GM03348 (cell line): ENCODE measurements around the gene SMIM5.
A peak's percentile ranks its signal among the peaks of the same experiment; 100 is the strongest.

ENCODE experiments used
- DNase-seq: peaks from one replicate; pipeline ENCODE4 v3.0.0; 2012; ENCODE audit warnings: low spot score

The SMIM5 gene

DNA sequence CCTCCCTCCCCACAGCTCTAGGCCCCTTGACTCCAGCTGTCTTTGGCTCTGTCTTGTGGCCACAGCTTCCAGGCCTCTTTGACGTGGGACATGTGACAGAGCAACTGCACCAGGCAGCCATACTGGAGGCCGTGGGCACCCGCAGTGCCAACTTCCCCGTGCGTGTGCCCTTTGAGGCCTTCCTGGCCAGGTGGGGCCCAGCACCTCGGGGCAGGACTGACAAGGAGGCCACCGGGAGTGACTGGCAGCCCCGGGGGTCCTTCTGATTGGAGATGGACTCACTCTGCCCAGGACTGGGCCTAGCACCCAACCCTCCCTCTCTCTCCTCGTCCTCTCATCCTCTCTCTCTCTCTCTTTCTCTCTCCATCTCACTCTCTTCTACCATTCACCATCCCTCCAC is 30.1 kb upstream of the SMIM5 start:
- DNase-seq, result no peak

DNA sequence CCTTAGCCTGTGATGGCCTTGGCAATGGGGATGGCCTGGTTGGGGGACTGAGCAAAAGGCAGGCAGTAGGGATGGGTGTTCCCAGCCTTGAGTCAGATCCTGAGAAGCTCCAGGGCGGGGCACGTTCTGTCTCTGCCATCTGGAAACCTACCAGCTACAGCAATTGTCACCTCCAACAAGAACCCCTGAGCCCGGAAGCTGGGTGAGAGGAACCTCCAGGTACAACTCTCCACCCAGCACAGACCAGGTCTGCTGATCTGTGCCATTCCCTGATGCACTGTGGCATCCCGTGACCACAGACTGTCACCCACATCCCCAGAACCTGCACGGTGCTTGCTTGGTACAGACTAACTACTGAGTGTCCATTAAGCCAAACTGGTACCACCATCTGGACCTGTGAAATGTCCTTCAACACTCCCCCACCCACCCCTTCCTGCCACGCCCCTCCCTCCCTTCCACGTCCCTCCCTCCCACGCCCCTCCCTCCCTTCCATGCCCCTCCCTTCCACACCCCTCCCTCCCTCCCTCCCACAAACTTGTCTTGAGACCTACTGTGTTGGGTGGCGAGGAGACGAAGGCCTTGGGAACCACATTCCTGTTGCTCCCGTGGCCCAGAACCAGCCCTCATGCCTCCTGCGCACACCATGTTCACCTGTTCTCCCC is 29.1 kb upstream of the SMIM5 start:
- peak; percentile 61 for DNase-seq

DNA sequence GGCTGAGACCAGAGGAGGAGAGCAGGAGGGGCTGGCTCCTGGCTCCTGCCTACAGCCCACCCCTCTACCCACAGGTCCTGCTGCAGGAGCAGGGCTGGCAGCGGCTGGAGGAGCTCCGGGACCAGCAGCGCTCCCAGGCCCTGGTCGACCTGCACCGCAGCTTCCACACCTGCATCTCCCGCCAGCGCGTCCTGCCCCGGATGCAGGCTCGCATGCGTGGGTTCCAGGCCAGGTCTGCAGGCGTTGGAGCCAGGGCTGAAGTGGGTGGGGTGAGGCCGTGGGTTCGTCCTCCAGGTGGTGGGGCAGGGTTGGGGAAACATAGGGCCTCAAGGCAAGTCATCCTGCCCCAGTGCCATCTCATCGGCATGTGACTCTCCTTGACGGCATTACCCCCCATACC is 27.4 kb upstream of the SMIM5 start:
- no peak for DNase-seq

DNA sequence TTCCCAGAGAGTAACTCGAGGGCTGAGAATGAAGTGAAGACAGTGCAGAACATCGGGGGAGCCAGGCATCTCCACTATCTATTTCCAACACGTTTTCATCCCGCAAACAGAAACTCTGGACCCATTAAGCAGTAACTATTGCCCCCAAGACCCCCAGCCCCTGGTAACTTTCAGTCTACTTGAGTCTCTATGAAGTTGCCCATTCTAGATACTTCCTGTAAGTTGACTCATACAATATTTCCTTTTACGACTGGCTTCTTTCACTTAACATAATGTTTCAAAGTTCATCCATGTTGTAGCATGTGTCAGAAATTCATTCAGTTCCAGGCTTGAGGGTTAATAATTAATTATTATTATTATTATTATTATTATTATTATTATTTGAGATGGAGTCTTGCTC is 26.1 kb upstream of the SMIM5 start:
- no peak for DNase-seq

DNA sequence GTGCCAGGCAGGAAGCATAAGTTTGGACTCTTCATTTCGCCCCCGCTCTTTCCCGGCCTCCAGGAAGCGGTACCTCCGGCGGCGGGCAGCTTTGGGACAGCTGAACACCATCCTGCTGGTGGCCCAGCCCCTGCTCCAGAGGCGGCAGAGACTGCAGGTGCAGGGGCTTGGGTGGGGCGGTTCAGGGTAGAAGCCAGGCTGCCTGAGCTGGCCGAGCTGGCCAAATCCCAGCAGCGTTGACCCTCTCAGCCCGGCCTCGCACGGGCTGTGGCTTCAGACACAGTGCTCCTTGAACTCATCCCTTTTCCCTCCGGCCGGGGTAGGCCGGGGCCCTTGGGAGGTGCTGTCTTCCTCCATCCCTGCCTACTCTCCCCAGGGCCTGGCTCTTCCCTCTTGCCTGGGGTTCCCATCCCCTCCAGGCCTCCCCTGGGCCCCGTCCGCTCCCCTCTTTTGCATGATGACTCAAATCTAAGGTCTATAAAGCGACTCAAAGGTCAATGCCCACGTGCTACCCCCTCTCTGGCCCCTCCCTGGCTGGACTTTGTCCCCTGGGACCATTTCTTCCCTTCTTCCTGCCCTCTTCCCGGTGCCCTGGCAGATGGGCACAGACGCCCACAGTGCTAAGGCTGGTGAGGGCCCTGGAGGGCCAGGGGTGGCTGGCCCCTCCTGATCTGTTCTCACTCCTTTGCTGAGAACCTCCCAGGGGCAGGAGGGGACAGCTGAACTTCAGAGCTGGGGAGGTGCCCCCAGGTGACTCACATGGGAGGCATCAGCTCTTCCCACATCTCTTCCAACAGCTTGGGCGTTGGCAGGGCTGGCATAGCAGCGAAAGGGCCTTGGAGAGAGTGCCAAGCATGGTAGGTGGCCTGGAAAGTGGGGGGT is 22.9 kb upstream of the SMIM5 start:
- no peak for DNase-seq

DNA sequence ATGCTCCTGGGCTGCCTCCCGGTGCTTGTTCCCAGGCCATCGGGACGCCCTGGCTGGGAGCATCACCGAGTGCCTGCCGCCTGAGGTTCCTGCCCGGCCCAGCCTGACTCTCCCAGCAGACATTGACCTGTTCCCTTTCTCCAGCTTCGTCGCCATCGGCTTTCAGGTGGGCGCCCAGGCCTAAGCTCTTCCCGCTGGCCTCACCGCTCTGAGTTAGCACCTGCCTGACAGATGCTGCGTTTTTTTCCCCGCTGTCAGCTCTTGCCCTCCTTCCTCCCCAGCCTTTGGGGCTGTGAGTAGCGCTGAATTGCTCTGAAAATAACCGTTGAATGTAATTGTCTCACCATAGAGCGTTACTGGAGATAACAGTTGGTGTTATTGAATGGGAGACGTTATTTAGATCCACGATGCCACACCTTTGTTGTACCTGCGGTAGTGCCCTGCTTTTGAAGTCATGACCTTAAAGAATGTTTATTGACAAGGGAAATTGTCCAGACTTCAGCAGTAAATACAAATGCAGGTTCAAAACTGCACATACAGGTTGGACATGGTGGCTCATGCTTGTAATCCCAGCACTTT is 21.3 kb upstream of the SMIM5 start:
- no peak for DNase-seq

DNA sequence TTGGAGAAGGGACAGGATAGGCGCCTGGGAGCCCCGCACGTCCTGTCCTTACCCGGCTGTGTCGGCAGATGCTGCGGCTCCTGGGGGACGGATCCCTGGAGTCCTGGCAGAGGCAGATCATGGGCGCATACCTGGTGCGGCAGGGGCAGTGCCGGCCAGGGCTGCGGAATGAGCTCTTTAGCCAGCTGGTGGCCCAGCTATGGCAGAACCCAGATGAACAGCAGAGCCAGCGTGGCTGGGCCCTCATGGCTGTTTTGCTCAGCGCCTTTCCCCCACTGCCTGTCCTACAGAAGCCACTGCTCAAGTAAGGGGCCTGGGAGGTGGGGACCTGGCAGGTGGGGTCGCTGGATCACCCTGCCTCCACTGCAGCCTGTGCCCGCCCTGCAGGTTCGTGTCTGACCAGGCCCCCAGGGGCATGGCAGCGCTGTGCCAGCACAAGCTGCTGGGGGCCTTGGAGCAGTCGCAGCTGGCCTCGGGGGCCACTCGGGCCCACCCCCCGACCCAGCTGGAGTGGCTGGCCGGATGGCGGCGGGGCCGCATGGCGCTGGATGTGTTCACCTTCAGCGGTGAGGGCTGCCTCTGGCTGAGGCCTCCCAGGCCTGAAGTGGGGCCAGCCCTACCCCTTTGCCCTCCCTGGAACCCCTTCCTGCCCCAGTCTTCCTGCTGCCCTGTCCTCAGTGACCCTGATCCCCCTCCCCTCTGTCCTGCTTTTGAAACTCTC is 20.2 kb upstream of the SMIM5 start:
- DNase-seq, result no peak

DNA sequence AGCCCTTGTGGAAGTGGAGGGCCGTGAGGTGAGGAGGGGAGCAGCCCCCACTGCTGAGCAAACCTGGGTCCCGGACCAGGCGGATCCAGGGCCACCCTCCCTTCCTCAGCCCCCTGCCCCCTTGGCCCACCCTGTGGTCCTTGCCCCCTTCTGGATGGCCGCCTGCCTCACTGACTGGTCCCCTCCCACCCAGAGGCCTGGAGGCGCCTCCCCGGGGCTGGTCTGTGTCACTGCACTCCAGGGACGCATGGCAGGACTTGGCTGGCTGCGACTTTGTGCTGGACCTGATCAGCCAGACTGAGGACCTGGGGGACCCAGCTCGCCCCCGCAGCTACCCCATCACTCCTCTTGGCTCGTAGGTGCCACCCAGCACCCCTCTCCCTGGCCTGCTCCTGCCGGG is 19.2 kb upstream of the SMIM5 start:
- DNase-seq, result no peak

DNA sequence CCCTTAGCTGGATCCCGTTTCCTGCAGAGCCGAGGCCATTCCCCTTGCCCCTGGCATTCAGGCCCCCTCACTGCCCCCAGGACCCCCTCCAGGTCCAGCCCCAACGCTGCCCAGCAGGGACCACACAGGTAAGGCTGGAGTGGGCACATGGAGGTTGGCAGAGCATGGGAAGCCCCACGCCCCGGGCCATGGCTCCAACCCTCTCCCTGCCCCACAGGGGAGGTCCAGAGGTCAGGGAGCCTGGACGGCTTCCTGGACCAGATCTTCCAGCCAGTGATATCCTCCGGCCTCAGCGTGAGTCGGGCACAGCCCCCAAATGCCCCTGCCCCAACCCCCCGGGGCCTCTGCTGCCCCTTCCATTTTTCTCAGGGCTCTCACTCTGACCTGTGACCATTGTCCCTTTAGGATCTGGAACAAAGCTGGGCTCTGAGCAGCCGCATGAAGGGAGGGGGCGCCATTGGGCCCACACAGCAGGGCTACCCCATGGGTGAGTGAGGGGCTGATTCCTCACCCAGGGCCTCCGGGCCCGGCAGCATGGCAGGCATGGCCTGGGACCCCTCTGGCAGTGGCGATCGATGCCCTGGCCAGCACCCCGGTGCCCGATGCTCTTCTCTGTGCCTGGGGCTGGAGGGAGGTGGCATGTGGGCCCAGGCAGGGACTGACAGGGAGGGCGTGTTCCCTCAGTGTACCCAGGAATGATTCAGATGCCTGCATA is 18.5 kb upstream of the SMIM5 start:
- no peak for DNase-seq

DNA sequence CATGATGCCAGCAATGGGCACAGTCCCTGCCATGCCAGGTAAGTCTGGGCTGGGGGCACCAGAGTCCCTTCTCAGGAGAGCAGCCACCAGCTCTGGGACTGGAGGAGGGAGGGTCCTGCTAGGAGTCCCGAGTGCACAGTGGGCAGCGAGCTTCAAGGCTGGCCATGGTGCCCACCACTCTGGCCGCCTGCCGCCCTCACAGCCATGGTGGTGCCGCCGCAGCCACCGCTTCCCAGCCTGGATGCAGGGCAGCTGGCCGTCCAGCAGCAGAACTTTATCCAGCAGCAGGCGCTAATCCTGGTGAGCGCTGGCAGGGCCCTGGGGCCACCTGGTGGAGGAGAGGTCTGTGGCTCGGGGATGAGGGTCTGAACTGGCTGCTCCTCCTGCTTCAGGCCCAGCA is 17.9 kb upstream of the SMIM5 start:
- DNase-seq, result no peak

DNA sequence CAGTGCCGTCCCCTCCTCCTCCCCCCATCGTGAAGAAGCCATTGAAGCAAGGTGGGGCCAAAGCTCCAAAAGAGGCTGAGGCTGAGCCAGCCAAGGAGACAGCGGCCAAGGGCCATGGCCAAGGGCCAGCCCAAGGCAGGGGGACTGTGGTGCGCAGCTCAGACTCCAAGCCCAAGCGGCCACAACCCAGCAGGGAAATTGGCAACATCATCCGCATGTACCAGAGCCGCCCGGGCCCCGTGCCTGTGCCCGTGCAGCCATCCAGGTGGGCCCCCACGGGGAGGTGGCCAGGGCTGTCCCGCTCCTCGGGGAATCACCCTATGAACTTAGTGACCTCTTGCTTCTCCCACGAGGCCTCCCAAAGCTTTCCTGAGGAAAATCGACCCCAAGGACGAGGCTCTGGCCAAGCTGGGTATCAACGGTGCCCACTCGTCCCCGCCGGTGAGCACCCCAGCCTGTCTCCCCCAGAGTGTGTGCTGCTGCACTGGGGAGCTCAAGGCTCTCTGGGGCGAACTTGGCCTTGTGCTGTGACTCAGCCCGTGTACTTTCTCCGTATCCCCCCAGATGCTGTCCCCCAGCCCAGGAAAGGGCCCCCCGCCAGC is 16.6 kb upstream of the SMIM5 start:
- DNase-seq, result no peak

DNA sequence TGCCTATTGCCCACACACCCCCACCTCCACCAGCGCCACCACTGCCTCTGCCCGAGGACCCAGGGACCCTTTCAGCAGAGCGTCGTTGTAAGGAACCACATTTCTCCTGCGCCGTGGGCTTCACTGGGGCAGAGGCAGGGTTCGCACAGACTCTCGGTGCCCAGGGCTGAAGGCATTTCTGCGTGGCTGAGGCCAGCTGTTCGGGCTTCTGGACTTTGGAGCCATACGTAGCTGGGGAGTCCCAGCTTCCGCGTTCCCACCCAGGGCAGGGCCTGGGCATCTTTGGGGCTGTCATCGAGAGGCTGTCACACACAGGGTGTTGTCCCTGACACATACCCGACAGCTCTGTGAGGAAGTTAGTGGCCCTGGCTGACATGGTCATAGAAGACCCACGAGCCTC is 16.0 kb upstream of the SMIM5 start:
- no peak for DNase-seq

DNA sequence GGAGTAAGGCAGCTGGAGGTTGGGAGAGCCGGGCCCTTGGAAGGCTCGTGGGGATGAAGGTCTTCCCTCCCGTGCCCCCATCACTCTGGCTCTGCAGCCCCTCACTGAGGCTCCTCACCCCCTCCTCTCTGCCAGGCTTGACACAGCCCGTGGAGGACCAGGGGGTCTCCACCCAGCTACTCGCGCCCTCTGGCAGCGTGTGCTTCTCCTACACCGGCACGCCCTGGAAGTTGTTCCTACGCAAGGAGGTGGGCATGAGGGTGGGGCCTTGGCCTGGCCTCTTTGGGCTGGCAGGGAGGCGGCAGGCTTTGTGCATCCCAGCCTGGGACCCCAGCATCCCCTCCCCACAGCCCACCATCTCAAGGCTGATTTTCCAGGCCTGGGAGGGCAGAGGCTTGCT is 15.6 kb upstream of the SMIM5 start:
- DNase-seq, result no peak

DNA sequence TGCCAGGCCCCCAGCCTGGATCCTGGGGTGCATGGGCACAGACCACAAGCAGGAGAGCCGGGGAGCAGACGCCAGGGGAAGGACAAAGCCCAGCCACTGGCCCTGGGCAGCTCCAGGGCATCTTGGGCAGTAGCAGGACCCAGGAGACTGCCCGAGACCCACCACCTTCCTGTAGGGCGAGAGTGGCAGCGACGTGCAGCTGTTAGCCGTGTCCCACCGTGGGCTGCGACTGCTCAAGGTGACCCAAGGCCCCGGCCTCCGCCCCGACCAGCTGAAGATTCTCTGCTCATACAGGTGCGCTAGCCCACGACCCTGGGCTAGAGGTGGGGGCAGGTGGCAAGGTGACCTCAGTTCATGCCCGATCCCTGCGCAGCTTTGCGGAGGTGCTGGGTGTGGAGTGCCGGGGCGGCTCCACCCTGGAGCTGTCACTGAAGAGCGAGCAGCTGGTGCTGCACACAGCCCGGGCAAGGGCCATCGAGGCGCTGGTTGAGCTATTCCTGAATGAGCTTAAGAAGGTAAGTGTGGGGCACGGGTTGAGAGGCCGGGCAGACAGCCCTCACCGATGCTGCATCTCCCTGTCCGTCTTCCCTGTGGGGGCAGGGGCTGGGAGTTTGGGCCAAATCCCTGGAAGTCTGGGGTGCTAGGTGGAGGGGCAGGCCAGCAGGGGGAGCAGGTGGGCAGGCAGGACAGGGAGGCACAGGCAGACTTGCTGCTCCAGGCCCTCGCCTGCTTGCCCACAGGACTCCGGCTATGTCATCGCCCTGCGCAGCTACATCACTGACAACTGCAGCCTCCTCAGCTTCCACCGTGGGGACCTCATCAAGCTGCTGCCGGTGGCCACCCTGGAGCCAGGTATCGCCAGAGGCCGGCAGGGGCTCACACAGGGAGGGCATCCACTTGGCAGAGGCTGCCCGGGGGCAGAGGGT is 13.5 kb upstream of the SMIM5 start:
- DNase-seq, result peak; percentile 63

DNA sequence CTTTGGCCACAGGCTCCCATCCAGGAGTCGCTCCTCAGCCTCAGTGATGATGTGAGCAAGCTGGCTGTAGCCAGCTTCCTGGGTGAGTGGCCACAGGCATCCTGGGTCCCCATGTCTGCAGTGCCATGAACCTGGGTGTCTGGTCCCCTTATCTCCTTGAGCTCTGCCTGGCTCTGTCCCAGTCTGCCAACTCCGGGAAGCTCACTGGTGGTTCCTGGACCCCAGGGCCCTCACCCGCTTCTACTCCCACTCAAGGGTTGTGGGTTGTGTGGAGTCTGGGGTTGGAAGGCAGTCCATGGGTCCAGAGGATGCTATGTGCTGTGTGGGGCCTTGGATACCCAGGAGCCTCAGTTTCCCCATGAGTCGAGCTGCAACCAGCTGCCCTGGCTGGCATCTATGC is 11.7 kb upstream of the SMIM5 start:
- DNase-seq, result no peak

DNA sequence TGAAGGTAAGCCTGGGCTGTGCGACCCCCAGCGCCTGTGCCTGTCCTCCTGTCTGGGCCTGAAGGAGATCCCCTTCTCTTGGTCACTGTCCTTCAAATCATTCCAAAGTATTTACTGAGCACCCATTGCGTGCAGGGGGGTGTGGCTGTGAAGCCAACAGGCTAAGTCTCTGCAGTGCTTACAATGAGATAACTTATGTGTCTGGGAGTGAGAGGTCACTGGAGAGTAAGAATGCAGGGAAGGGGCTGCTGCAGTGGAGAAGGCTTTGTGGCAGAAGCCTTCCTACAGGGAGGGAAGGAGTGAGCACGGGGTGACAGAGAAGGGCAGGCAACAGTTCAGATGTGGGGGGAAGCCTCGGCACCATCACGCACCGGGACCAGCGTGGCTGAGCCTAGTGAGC is 11.2 kb upstream of the SMIM5 start:
- no peak for DNase-seq

DNA sequence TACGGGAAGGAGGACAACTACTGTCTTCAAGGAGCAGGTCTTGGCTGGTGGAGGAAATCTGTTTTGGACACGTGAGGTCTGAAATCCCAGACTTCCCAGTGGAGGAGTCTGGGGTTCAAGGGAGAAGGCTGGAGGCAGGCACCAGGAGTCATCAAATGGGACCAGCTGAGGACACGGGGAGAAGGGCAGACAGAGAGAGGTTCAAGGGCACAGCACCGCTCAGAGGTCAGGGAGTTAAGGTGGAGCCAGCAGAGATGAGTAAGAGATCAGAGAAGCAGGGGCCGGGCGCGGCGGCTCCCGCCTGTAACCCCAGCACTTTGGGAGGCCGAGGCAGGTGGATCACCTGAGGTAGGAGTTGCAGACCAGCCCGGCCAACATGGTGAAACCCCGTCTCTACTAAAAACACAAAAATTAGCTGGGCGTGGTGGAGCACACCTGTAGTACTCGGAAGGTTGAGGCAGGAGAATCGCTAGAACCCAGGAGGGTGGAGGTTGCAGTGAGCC is 10.4 kb upstream of the SMIM5 start:
- DNase-seq, result no peak

DNA sequence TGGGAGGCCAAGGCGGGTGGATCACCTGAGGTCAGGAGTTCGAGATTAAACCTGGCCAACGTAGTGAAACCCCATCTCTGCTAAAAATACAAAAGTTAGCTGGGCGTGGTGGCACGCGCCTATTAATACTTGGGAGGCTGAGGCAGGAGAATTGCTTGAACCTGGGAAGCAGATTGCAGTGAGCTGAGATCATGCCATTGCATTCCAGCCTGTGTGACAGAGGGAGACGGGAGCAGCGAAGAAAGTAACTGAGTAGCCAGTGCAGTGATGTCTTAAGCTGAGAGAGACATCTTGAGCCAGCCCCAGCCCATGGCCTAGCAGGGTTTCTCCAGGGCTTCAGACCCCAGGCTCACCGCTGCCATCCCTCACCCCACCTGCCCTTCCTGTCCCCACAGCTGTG is 9.8 kb upstream of the SMIM5 start:
- no peak for DNase-seq

DNA sequence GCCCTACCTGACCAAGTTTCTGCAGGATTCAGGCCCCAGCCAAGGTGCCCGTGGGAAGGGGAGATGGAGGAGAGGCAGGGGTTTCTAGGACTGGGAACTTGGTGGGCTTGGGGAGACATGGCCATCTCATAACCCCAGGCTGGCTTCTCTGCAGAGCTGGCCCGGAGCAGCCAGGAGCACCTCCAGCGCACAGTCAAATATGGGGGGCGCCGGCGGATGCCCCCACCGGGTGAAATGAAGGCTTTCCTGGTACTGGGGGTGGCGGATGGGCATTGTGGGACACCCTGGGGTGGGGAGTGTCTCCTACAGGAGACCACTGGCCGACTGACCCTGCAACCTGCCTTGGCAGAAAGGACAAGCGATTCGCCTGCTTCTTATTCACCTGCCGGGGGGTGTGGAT is 9.2 kb upstream of the SMIM5 start:
- DNase-seq, result no peak

DNA sequence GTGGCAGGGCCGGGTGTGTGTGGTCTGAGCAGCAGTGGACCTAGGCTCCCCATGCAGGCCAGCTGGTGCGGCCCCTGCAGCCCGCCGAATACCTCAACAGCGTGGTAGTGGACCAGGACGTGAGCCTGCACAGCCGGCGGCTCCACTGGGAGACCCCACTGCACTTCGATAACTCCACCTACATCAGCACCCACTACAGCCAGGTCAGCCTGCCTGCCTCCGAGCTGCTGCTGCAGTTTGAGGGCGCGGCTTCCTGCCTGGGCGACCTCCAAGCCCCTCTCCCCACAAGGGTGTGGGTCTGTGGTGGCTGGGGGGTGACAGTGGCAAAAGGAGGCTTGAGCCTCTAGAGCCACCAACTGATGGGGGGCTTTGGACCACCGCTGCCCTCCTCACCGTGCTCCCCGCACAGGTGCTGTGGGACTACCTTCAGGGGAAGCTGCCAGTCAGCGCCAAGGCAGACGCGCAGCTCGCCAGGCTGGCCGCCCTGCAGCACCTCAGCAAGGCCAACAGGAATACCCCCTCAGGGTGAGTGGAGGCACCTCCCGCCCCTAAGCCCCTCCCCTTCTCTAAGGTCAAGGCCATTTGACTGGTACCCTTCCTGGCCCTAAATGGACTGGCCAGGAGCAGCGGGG is 8.4 kb upstream of the SMIM5 start:
- no peak for DNase-seq
